PFSK-1 (cell line): ENCODE measurements around the gene CENPV.

Experiments
- FOXP2 ChIP-seq: optimal IDR thresholded peaks from 2 replicates; pipeline ENCODE3; 2011; ENCODE audit warnings: borderline replicate concordance, control low read depth, inconsistent platforms; ENCODE audit not compliant: insufficient read depth; ENCODE audit errors: extremely low read length, extremely low read depth
- POLR2AphosphoS5 ChIP-seq: IDR thresholded peaks from 2 replicates; pipeline ENCODE4 v1.6.1; 2012; ENCODE audit warnings: low read depth, mild to moderate bottlenecking, control low read depth, low read length, moderate library complexity
- SIN3A ChIP-seq: IDR thresholded peaks from 2 replicates; pipeline ENCODE4 v1.6.1; 2012; ENCODE audit warnings: mild to moderate bottlenecking, low read length, moderate library complexity, borderline replicate concordance; ENCODE audit not compliant: insufficient read depth
- TAF1 ChIP-seq: IDR thresholded peaks from 2 replicates; pipeline ENCODE4 v1.6.1; 2012; ENCODE audit warnings: low read length, control low read depth, borderline replicate concordance; ENCODE audit not compliant: insufficient read depth
- TF ChIP-seq, protein P1 (sequence below), 2 experiments: IDR thresholded peaks; 2 replicates each; pipeline versions ENCODE4 v1.6.1 to v1.8.0; 2011 to 2012; ENCODE audit warnings: low read depth in 2 of 2, low read length in 2 of 2, control low read depth in 1 of 2, inconsistent platforms in 1 of 2, mild to moderate bottlenecking in 1 of 2, moderate library complexity in 1 of 2; ENCODE audit not compliant: insufficient read depth in 1 of 2

CENPV gene

GRCh38 chr17:16374146-16374938 is 21.1 kb upstream of the CENPV start:
- TF ChIP-seq, protein P1, sequence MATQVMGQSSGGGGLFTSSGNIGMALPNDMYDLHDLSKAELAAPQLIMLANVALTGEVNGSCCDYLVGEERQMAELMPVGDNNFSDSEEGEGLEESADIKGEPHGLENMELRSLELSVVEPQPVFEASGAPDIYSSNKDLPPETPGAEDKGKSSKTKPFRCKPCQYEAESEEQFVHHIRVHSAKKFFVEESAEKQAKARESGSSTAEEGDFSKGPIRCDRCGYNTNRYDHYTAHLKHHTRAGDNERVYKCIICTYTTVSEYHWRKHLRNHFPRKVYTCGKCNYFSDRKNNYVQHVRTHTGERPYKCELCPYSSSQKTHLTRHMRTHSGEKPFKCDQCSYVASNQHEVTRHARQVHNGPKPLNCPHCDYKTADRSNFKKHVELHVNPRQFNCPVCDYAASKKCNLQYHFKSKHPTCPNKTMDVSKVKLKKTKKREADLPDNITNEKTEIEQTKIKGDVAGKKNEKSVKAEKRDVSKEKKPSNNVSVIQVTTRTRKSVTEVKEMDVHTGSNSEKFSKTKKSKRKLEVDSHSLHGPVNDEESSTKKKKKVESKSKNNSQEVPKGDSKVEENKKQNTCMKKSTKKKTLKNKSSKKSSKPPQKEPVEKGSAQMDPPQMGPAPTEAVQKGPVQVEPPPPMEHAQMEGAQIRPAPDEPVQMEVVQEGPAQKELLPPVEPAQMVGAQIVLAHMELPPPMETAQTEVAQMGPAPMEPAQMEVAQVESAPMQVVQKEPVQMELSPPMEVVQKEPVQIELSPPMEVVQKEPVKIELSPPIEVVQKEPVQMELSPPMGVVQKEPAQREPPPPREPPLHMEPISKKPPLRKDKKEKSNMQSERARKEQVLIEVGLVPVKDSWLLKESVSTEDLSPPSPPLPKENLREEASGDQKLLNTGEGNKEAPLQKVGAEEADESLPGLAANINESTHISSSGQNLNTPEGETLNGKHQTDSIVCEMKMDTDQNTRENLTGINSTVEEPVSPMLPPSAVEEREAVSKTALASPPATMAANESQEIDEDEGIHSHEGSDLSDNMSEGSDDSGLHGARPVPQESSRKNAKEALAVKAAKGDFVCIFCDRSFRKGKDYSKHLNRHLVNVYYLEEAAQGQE (IDR thresholded peaks at IDR 0.05; ENCODE audit: insufficient read depth in 1 of 2, low read depth in 2 of 2, low read length in 2 of 2) = no peak
- TF ChIP-seq FOXP2 (no peak), POLR2AphosphoS5 (no peak), SIN3A (no peak), TAF1 (no peak)

GRCh38 chr17:16371742-16372141 is 18.5 kb upstream of the CENPV start:
- no peak for TF ChIP-seq SIN3A
- TF ChIP-seq, protein P1 (IDR thresholded peaks at IDR 0.05; ENCODE audit: insufficient read depth in 1 of 2, low read depth in 2 of 2, low read length in 2 of 2) = no peak
- TF ChIP-seq TAF1 = no peak
- TF ChIP-seq POLR2AphosphoS5 = no peak
- no peak for TF ChIP-seq FOXP2

GRCh38 chr17:16364625-16365024 is 11.4 kb upstream of the CENPV start:
- TF ChIP-seq, protein P1 (IDR thresholded peaks at IDR 0.05; ENCODE audit: insufficient read depth in 1 of 2, low read depth in 2 of 2, low read length in 2 of 2) = no peak
- no peak for TF ChIP-seq TAF1

DNA sequence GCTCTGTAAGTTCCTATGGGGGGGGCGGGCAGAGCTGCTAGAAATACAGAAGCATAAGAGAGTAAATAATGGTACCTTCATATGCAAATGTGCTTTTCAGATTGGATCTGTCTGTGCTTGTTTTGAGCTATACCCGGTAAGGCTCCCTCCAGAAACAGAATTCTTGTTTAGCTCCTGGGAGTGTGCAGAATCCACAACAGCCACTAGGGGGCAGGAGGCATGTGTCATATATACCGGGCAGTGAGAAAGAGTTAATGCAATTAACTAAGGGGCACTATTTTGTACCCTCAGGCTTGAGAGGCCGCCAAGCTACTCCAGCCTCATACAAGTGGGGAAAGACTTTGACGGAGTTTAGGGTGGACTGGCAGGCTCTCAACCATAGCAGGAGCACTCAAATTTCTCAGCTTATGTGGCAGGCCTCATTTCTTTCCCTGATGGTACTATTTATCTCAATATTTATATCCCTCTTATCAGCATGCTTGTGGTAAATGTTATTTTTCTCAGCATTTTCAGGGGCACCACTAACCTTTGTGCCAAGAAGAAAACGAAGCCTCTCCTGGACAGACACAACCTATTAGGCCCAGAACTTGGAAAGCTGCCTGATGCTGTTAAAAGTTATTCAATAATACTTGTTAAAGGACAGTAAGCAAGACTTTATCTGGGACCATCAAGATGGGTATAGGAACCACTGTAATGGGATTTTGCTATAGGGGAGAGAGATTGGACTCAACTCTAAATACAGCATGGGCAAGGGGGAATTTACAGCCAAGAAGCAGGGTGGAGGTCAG is 10.7 kb upstream of the CENPV start:
- peak; percentile 11; the same call in 1 of the 2 replicates for TF ChIP-seq TAF1
- no peak for TF ChIP-seq SIN3A
- no peak for TF ChIP-seq FOXP2
- no peak for TF ChIP-seq POLR2AphosphoS5

DNA sequence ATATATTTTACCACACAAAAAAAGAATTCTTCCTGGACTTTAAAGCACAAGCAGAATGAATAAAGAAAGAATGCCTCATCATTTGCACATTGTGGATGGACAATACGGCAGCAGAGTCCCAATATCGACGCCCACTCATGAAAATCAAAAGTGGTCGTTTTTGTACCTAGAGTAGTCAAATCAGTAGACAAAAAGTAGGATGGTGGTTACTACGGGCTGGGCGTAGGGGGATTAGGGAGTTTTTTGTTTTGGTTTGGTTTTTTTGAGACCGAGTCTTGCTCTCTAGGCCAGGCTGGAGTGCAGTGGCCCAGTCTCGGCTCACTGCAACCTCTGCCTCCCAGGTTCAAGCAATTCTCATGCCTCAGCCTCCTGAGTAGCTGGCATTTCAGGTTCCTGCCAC is 8.6 kb upstream of the CENPV start:
- TF ChIP-seq SIN3A (no peak), POLR2AphosphoS5 (no peak), FOXP2 (no peak), TAF1 (no peak)
- TF ChIP-seq, protein P1 (IDR thresholded peaks at IDR 0.05; ENCODE audit: insufficient read depth in 1 of 2, low read depth in 2 of 2, low read length in 2 of 2) = no peak
